ENCODE data around the gene OR5J2.
"Not testable (repeated sequence)": the region's sequence is repeated elsewhere in the genome, so short reads cannot be mapped to it uniquely, and the experiment has no call there.

Gene OR5J2

DNA sequence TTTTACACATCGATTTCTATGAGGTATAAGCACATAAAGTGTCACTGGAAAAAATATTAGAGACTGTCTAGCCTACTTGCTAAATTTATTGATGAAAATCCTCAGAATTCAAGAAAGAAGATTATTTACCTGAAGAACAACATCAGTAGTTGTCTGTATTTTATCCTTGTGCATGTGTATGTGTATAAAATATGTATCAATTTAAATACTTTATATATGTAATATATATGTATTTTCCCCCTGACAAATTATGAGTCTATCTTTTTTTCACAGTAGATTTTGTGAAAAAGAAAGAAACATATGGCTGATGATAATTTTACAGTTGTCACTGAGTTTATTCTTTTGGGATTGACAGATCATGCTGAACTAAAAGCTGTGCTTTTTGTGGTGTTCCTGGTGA lies at the start of gene OR5J2:
Gene OR5J2, plus strand, starts transcription at position 301 of the 400 bp plus-strand sequence. Its CDS starts 0 bp downstream, at position 301.
- DNase-seq (ENCODE audit: low read depth), result no peak

DNA sequence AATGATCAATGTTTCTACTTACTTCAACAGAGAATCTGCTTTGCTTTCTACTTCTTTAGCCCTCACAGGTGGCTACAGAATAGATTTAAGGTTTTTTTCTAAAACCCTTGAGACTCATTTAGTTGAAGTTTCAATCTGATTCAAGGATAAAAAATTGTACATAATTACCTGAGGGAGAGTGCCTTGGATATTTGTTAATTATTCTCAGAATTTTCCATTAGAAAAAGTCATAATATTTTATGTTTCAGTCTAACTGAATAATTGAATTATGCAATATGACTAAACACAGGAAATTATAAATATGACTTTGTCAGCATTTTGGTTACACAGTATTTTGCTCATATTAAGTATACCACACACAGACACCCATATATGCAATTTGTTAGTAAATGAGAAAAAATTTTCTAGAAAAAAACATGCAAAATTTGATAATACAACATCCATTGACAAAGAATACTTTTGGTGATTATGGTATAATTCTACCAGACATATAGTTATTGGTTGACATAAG lies 36.2 kb upstream of the OR5J2 start, which contains the start of gene OR8J3:
Gene OR8J3, minus strand, starts transcription at position 51 of the 511 bp plus-strand sequence. CDS start 2,483 bp downstream, outside the sequence.
- DNase-seq (ENCODE audit: low read depth), result no peak

DNA sequence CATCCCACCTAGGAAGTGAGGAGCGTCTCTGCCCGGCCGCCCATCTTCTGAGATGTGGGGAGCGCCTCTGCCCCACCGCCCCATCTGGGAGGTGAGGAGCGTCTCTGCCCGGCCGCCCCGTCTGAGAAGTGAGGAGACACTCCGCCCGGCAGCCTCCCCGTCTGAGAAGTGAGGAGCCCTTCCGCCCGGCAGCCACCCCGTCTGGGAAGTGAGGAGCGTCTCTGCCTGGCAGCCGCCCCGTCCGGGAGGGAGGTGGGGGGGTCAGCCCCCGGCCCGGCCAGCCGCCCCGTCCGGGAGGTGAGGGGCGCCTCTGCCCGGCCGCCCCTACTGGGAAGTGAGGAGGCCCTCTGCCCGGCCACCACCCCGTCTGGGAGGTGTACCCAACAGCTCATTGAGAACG lies 32.7 kb upstream of the OR5J2 start:
- not testable (repeated sequence) for DNase-seq (ENCODE audit: low read depth)

- no peak for DNase-seq (ENCODE audit: low read depth)
Observed at GRCh38 chr11:56151376-56151775, 25.0 kb upstream of the OR5J2 start.

DNA sequence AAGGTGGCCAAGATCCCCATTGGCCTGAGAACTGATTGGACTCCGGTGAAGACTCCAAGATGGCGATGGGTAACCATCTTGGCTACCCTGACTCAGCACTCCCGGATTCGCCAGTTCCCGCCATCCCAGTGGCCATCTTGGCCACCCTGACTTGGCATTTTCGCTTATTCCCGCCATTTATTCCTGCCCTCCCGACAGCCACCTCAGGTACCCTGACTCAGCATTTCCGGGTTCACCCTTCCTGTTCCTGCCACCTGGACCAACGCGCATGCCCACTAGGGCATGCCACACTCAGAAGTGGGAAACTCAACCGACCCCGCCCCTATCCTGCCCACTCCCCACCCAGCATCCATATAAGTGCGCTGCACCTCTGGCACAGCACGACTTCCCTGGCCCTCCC lies 24.1 kb upstream of the OR5J2 start:
- DNase-seq (ENCODE audit: low read depth), result no peak

- no peak for DNase-seq (ENCODE audit: low read depth)
Observed at GRCh38 chr11:56160217-56160616, 16.2 kb upstream of the OR5J2 start, which contains the start of gene OR8K5. OR8K5 (minus strand) TSS chr11:56160317; CDS start chr11:56160317, 0 bp downstream.

- no peak for DNase-seq (ENCODE audit: low read depth)
Observed at GRCh38 chr11:56163804-56164203, 12.6 kb upstream of the OR5J2 start.

GRCh38 chr11:56172256-56172830 lies 4.1 kb upstream of the OR5J2 start:
- no peak for DNase-seq (ENCODE audit: low read depth)

DNA sequence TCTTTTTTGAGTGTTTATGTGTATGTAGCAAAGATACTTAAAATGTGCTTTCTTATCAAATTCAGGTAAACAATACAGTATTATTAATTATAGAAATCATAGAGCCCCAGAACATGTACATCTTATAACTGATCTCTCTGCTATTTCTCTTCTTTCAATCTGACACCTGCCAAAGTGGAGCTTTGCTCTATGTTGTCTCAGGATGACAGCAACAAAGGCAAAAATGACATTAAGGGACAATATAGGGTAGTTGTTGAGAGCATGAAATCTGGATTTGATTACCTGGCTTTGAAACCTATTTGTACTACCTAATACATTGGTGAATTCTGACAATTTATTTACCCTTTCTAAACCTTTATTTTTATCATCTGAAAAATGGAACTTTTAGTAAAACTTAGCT lies 7.0 kb downstream of the OR5J2 start:
- no peak for DNase-seq (ENCODE audit: low read depth)

GRCh38 chr11:56188602-56189001 lies 12.2 kb downstream of the OR5J2 start:
- DNase-seq (ENCODE audit: low read depth), result no peak

GRCh38 chr11:56196705-56197104 lies 20.3 kb downstream of the OR5J2 start:
- no peak for DNase-seq (ENCODE audit: low read depth)

DNA sequence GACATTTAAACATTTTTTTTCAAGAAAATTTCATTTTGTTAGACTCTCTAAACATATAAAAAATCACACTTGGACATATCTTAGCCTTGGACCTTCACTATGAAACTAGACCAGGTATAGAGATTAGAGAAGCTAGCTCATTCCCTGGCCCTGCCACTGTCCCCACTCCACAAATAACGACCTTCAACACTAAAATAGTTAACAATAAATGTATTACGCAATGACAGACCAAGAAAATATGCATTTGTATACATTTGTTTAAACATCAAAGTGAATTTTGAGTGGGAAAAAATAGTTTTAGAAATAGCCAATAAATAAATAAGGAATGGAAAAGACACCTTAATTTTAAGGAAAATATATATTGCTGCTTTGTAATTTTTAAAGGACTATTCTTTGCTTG lies 20.9 kb downstream of the OR5J2 start:
- no peak for DNase-seq (ENCODE audit: low read depth)

- DNase-seq (ENCODE audit: low read depth), result no peak
Observed at GRCh38 chr11:56207790-56208189, 31.4 kb downstream of the OR5J2 start.

- DNase-seq (ENCODE audit: low read depth), result no peak
Observed at GRCh38 chr11:56214537-56214936, 38.1 kb downstream of the OR5J2 start.

GRCh38 chr11:56219735-56220134 lies 43.3 kb downstream of the OR5J2 start:
- not testable (repeated sequence) for DNase-seq (ENCODE audit: low read depth)
